IMR-90 (cell line): ENCODE data around the gene SPRYD7. TPM values are rescaled to one million over a fixed set of nuclear protein-coding genes. Genes with fewer than 3 reads are reported as not detected.

ENCODE experiments used
- ATAC-seq: fragments of 200-7000 bp; cut with Tn5 transposase; 2 replicates; pipeline ENCODE4 v1.9.1; 2020; ENCODE audit warnings: low read depth, mild to moderate bottlenecking, moderate library complexity
- BruUV-seq: library from RNA; stranded (reverse); fragments of 400-500 nt; replicated peaks from 2 replicates; lab custom pipeline; 2021; lab: Mats Ljungman, UMichigan
- CTCF ChIA-PET: fragments of 300-600 bp; formaldehyde crosslinking; extraction: SDS; loops from one replicate; lab custom pipeline; 2021; ENCODE audit warnings: antibody characterized with exemption; lab: Yijun Ruan, JAX
- POLR2A ChIA-PET: fragments of 300-600 bp; sonication (Branson Sonifier 250); formaldehyde crosslinking; loops from one replicate; lab custom pipeline; 2022; ENCODE audit warnings: antibody characterized with exemption; ENCODE audit not compliant: unreplicated experiment; lab: Charles Lee
- DNase-seq: peaks from one replicate; pipeline ENCODE4 v3.0.0; 2013
- H2AFZ ChIP-seq: replicated peaks from 2 replicates; pipeline ENCODE3; 2013; ENCODE audit warnings: low read length, mild to moderate bottlenecking; ENCODE audit not compliant: poor library complexity
- H2AK5ac ChIP-seq: 2 replicates; pipeline ENCODE4 v1.6.1; 2013; ENCODE audit warnings: low read depth, low read length, inconsistent platforms
- H2AK9ac ChIP-seq: replicated peaks from 2 replicates; pipeline ENCODE3; 2013; ENCODE audit warnings: mild to moderate bottlenecking, low read depth, low read length, moderate library complexity; ENCODE audit not compliant: poor library complexity
- H2BK120ac ChIP-seq: 2 replicates; pipeline ENCODE4 v1.6.1; 2013; ENCODE audit warnings: low read depth, low read length, inconsistent platforms
- H2BK15ac ChIP-seq: 3 replicates; pipeline ENCODE4 v1.6.1; 2013; ENCODE audit warnings: low read depth, low read length, inconsistent platforms
- H2BK20ac ChIP-seq: 2 replicates; pipeline ENCODE4 v1.6.1; 2013; ENCODE audit warnings: low read depth, mild to moderate bottlenecking, inconsistent platforms, low read length, moderate library complexity
- H2BK5ac ChIP-seq: 2 replicates; pipeline ENCODE4 v1.6.1; 2013; ENCODE audit warnings: mild to moderate bottlenecking, low read depth, low read length, inconsistent platforms; ENCODE audit not compliant: poor library complexity, severe bottlenecking
- H3K14ac ChIP-seq: replicated peaks from 2 replicates; pipeline ENCODE4 v1.6.1; 2013; ENCODE audit warnings: low read depth, low read length, inconsistent platforms
- H3K18ac ChIP-seq: 2 replicates; pipeline ENCODE4 v1.6.1; 2013; ENCODE audit warnings: low read depth, low read length, control low read depth
- H3K23ac ChIP-seq: 2 replicates; pipeline ENCODE4 v1.6.1; 2013; ENCODE audit warnings: low read depth, low read length, inconsistent platforms
- H3K27ac ChIP-seq: 2 replicates; pipeline ENCODE4 v1.5.1; 2013; ENCODE audit warnings: mild to moderate bottlenecking, control low read depth, low read length; ENCODE audit not compliant: insufficient read depth
- H3K27me3 ChIP-seq: 2 replicates; pipeline ENCODE4 v1.6.1; 2013; ENCODE audit warnings: low read length; ENCODE audit not compliant: control insufficient read depth, insufficient read depth
- H3K36me3 ChIP-seq: 2 replicates; pipeline ENCODE4 v1.6.1; 2013; ENCODE audit warnings: low read length, mixed read lengths; ENCODE audit not compliant: control insufficient read depth, insufficient read depth
- H3K4ac ChIP-seq: 2 replicates; pipeline ENCODE4 v1.6.1; 2013; ENCODE audit warnings: low read depth, low read length, inconsistent platforms
- H3K4me1 ChIP-seq: 2 replicates; pipeline ENCODE4 v1.6.1; 2013; ENCODE audit warnings: low read length, mixed read lengths; ENCODE audit not compliant: control insufficient read depth, insufficient read depth
- H3K4me2 ChIP-seq: 2 replicates; pipeline ENCODE4 v1.6.1; 2013; ENCODE audit warnings: low read depth, mild to moderate bottlenecking, control low read depth, low read length, moderate library complexity
- H3K4me3 ChIP-seq: 2 replicates; pipeline ENCODE4 v1.5.1; 2013; ENCODE audit warnings: low read depth, mild to moderate bottlenecking, control low read depth, low read length, moderate library complexity; ENCODE audit not compliant: insufficient read depth
- H3K56ac ChIP-seq: 2 replicates; pipeline ENCODE4 v1.6.1; 2013; ENCODE audit warnings: low read length, inconsistent platforms; ENCODE audit not compliant: insufficient read depth; ENCODE audit errors: extremely low read depth
- H3K79me1 ChIP-seq, 2 experiments: 2 replicates each; pipeline ENCODE4 v1.6.1; 2013; ENCODE audit warnings: low read length in 2 of 2, inconsistent platforms in 1 of 2, low read depth in 1 of 2
- H3K9ac ChIP-seq: 2 replicates; pipeline ENCODE4 v1.6.1; 2013; ENCODE audit warnings: low read depth, low read length, control low read depth
- H3K9me1 ChIP-seq: 2 replicates; pipeline ENCODE4 v1.6.1; 2013; ENCODE audit warnings: low read length, inconsistent platforms; ENCODE audit not compliant: insufficient read depth
- H3K9me3 ChIP-seq: 2 replicates; pipeline ENCODE4 v1.6.1; 2013; ENCODE audit warnings: low read length; ENCODE audit not compliant: control insufficient read depth, insufficient read depth
- H4K20me1 ChIP-seq: 2 replicates; pipeline ENCODE4 v1.6.1; 2013; ENCODE audit warnings: low read length, inconsistent platforms; ENCODE audit not compliant: insufficient read depth
- H4K5ac ChIP-seq: 2 replicates; pipeline ENCODE4 v1.6.1; 2013; ENCODE audit warnings: mild to moderate bottlenecking, low read depth, low read length, control low read depth
- H4K8ac ChIP-seq, 2 experiments: 2 replicates each; pipeline ENCODE4 v1.6.1; 2013; ENCODE audit warnings: low read depth in 2 of 2, low read length in 2 of 2, control low read depth in 1 of 2, inconsistent platforms in 1 of 2
- H4K91ac ChIP-seq: 2 replicates; pipeline ENCODE4 v1.6.1; 2013; ENCODE audit warnings: low read depth, low read length, inconsistent platforms; ENCODE audit not compliant: insufficient read depth
- BHLHE40 ChIP-seq: fragments of 150-350 bp; IDR thresholded peaks from 2 replicates; pipeline ENCODE4 v1.6.1; 2016; ENCODE audit warnings: mild to moderate bottlenecking, low read depth, low read length
- CEBPB ChIP-seq: IDR thresholded peaks from 2 replicates; pipeline ENCODE4 v1.6.1; 2012; ENCODE audit warnings: low read depth, low read length, improper control_type of control experiment
- CHD1 ChIP-seq: IDR thresholded peaks from 2 replicates; pipeline ENCODE4 v1.6.1; 2012; ENCODE audit warnings: low read depth, low read length, improper control_type of control experiment
- CTCF ChIP-seq: conservative IDR thresholded peaks from 2 replicates; pipeline ENCODE4 v1.5.1; 2012; ENCODE audit warnings: mild to moderate bottlenecking, low read depth, low read length, improper control_type of control experiment
- FOS ChIP-seq: fragments of 150-350 bp; IDR thresholded peaks from 2 replicates; pipeline ENCODE4 v1.6.1; 2016; ENCODE audit warnings: low read depth, low read length
- MAFK ChIP-seq: IDR thresholded peaks from 2 replicates; pipeline ENCODE4 v1.6.1; 2012; ENCODE audit warnings: low read depth, low read length, improper control_type of control experiment
- MAZ ChIP-seq: IDR thresholded peaks from 2 replicates; pipeline ENCODE4 v1.6.1; 2012; ENCODE audit warnings: low read depth, mild to moderate bottlenecking, low read length, improper control_type of control experiment, moderate library complexity, borderline replicate concordance
- MXI1 ChIP-seq: IDR thresholded peaks from 2 replicates; pipeline ENCODE4 v1.6.1; 2012; ENCODE audit warnings: low read depth, mild to moderate bottlenecking, low read length, moderate library complexity, borderline replicate concordance
- NFE2L2 ChIP-seq: fragments of 150-350 bp; IDR thresholded peaks from 2 replicates; pipeline ENCODE4 v1.6.1; 2016; ENCODE audit warnings: low read depth, mild to moderate bottlenecking, low read length
- POLR2A ChIP-seq: IDR thresholded peaks from 2 replicates; pipeline ENCODE4 v1.6.1; 2012; ENCODE audit warnings: mild to moderate bottlenecking, low read depth, low read length
- RAD21 ChIP-seq: IDR thresholded peaks from 2 replicates; pipeline ENCODE4 v1.6.1; 2012; ENCODE audit warnings: low read length, improper control_type of control experiment
- RCOR1 ChIP-seq: IDR thresholded peaks from 2 replicates; pipeline ENCODE4 v1.6.1; 2012; ENCODE audit warnings: mild to moderate bottlenecking, low read length, improper control_type of control experiment; ENCODE audit not compliant: insufficient replicate concordance
- RFX5 ChIP-seq: IDR thresholded peaks from 2 replicates; pipeline ENCODE4 v1.8.0; 2012; ENCODE audit warnings: low read depth, mild to moderate bottlenecking, low read length, moderate library complexity
- SMC3 ChIP-seq: fragments of 150-350 bp; IDR thresholded peaks from 2 replicates; pipeline ENCODE4 v1.6.1; 2016; ENCODE audit warnings: low read depth, mild to moderate bottlenecking, antibody characterized with exemption, low read length, moderate library complexity
- USF2 ChIP-seq: fragments of 150-350 bp; IDR thresholded peaks from 2 replicates; pipeline ENCODE4 v1.6.1; 2017; ENCODE audit warnings: mild to moderate bottlenecking, antibody characterized with exemption, low read length, low read depth
- WGBS, 2 experiments: methylation state at CpG; one replicate each; pipeline versions ENCODE4 v1.1.5 to v1.1.7; 2013; ENCODE audit warnings: missing lambda C conversion rate in 2 of 2; ENCODE audit not compliant: insufficient read length in 1 of 2; ENCODE audit errors: extremely low coverage in 2 of 2; 5-methylcytosine and 5-hydroxymethylcytosine counted together
- dilution Hi-C: fragments of 300-500 bp; cut with HindIII; formaldehyde crosslinking; loops from one replicate; pipeline ENCODE4 v1.14.3; 2018; ENCODE audit warnings: low sequenced_read_pairs; ENCODE audit not compliant: unreplicated experiment
- in situ Hi-C: fragments of 300-500 bp; cut with MboI; formaldehyde crosslinking; loops from 3 replicates; pipeline ENCODE4 v1.14.3; 2019; ENCODE audit warnings: low sequenced_read_pairs, inconsistent platforms, mixed read lengths
- intact Hi-C: fragments of 100-400 bp; cut with micrococcal nuclease; formaldehyde crosslinking; loops from 2 replicates; pipeline ENCODE4 v1.10.0; 2022
- polyA plus RNA-seq, 3 experiments: library from polyadenylated mRNA; depleted of rRNA; stranded (reverse); fragments of >200 nt; gene quantifications; 2 replicates each; pipeline ENCODE4 v1.2.3, GENCODE V29; 2012; ENCODE audit warnings: low replicate concordance in 1 of 3
- total RNA-seq: library from RNA; depleted of rRNA; stranded (reverse); fragments of >200 nt; gene quantifications from 2 replicates; pipeline ENCODE4 v1.2.3, GENCODE V29; 2012
- TF ChIP-seq, protein P1 (sequence below): fragments of 150-350 bp; IDR thresholded peaks from 2 replicates; pipeline ENCODE4 v1.6.1; 2016; ENCODE audit warnings: low read depth, mild to moderate bottlenecking, low read length, moderate library complexity, borderline replicate concordance

SPRYD7 gene
- total and polyA plus RNA-seq, 2 of the 4 experiments (the other 2 are of a cell fraction): 5.6 to 20.2 TPM

GRCh38 chr13:49874430-49874829 lies 61.7 kb downstream of the SPRYD7 start:
- no TSS peak for BruUV-seq
- H2BK15ac ChIP-seq: no peak overlapping the region
- H2AK9ac ChIP-seq: no peak overlapping the region
- no peaks in the 10 kb centered on the region for H4K20me1 ChIP-seq
- no peak overlapping the region for H3K4ac ChIP-seq
- no peak overlapping the region for H3K9ac ChIP-seq
- no peak overlapping the region for H3K14ac ChIP-seq
- no peak overlapping the region for H3K4me3 ChIP-seq
- ATAC-seq (no peak), DNase-seq (no peak)
- no peaks in the 10 kb centered on the region for H3K79me1 ChIP-seq
- H3K27ac ChIP-seq: no peak overlapping the region
- H2BK5ac ChIP-seq: no peak overlapping the region
- peaks cover 25% of the 10 kb centered on the region for H3K9me3 ChIP-seq
- H2BK20ac ChIP-seq: no peak overlapping the region
- intact Hi-C loops (no loop called here), dilution Hi-C loops (no loop called here), in situ Hi-C loops (no loop called here)
- H3K27me3 ChIP-seq: no peaks in the 10 kb centered on the region
- no peak overlapping the region for H3K4me2 ChIP-seq
- no peak overlapping the region for H4K8ac ChIP-seq
- POLR2A ChIA-PET: no interaction called here
- WGBS, 2 experiments: 90% methylated on average over 1 of the region's 3 CpGs; no CpG with 5 or more reads in 1 of the 2 experiments
- no peak overlapping the region for H2AFZ ChIP-seq
- no peak overlapping the region for H3K18ac ChIP-seq
- no peak overlapping the region for H3K56ac ChIP-seq
- H3K36me3 ChIP-seq: no peaks in the 10 kb centered on the region
- H2BK120ac ChIP-seq: no peak overlapping the region
- H4K91ac ChIP-seq: no peak overlapping the region
- H4K5ac ChIP-seq: no peak overlapping the region
- CTCF ChIA-PET: no interaction called here
- H3K4me1 ChIP-seq: no peaks in the 10 kb centered on the region
- no peak overlapping the region for H3K23ac ChIP-seq
- H3K9me1 ChIP-seq: no peaks in the 10 kb centered on the region
- no peak overlapping the region for H2AK5ac ChIP-seq
- TF ChIP-seq, protein P1, sequence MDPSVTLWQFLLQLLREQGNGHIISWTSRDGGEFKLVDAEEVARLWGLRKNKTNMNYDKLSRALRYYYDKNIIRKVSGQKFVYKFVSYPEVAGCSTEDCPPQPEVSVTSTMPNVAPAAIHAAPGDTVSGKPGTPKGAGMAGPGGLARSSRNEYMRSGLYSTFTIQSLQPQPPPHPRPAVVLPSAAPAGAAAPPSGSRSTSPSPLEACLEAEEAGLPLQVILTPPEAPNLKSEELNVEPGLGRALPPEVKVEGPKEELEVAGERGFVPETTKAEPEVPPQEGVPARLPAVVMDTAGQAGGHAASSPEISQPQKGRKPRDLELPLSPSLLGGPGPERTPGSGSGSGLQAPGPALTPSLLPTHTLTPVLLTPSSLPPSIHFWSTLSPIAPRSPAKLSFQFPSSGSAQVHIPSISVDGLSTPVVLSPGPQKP: no peak
- TF ChIP-seq SMC3: no peak
- no peak for TF ChIP-seq CEBPB
- no peak for TF ChIP-seq POLR2A
- TF ChIP-seq FOS: no peak
- TF ChIP-seq MAZ: no peak
- TF ChIP-seq USF2: no peak
- TF ChIP-seq CHD1: no peak
- no peak for TF ChIP-seq MAFK
- TF ChIP-seq MXI1: no peak
- TF ChIP-seq BHLHE40: no peak
- no peak for TF ChIP-seq RAD21
- no peak for TF ChIP-seq RCOR1
- TF ChIP-seq NFE2L2: no peak
- TF ChIP-seq CTCF: no peak
- no peak for TF ChIP-seq RFX5
